Measurements from ENCODE around the gene RUVBL2. TPM values are rescaled to one million over a fixed set of nuclear protein-coding genes. Genes with fewer than 3 reads are reported as not detected.

Gene RUVBL2
- total RNA-seq, 1 experiment from 2014 or later: 165 TPM

DNA sequence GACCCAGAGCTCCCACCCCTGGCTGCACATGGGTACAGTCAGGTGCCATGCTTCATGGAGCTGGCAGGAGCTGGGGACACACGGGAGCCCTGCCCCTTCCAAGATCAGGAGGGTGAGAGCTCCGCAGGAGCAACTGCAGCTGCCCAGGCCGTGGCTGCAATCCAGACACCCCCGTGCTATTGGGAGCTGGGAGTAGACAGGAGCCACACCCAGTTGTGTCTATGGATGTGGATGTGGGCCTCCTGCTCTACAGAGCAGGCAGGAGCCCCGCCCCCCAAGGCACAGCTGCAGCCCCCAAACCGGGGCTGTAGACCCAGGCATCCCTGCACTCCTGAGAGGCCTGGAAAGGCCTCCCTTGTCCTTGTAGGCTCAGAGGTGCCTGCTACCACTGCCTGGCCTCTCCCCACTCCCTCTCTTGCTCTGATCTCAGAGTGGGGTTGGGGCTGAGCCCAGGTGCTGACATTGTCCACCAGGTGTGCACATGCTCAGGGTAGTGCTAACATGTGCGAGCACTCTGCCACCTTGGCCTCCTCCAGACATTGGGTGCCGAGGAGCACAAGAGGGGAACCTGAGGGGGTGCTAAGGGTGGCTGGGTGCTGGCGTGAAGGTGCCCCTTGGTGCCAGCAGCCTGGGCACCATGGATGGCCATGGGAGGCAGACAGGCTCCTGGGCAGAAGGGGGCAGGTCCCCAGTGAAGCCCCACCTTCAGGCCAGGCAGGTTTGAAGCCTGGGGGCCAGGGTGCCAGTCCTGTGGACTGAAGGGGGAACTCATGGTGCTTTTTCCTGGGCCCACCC lies 47.0 kb upstream of the RUVBL2 start:
- BruUV-seq (replicated peaks): no TSS peak
- no peaks in the 10 kb centered on the region for H3K27me3 Mint-ChIP-seq (ENCODE audit: insufficient read depth, unreplicated experiment)
- ChIA-PET POLR2A (no interaction called here), CTCF (no interaction called here)
- no peak for DNase-seq
- H3K27ac Mint-ChIP-seq (ENCODE audit: unreplicated experiment): no peak overlapping the region
- no peak overlapping the region for H3K4me3 ChIP-seq (ENCODE audit: low read depth, low read length)
- H3K9me3 ChIP-seq: peaks cover 20% of the 10 kb centered on the region
- intact Hi-C loops (cut with micrococcal nuclease; ENCODE audit: unreplicated experiment): no loop called here
- no peaks in the 10 kb centered on the region for H3K4me1 ChIP-seq
- H3K4me3 Mint-ChIP-seq (ENCODE audit: unreplicated experiment): no peak overlapping the region
- no peaks in the 10 kb centered on the region for H3K27me3 ChIP-seq (replicated peaks; ENCODE audit: control insufficient read depth, insufficient read depth, low read length)
- H3K36me3 ChIP-seq (ENCODE audit: control insufficient read depth, insufficient read depth, low read length): no peaks in the 10 kb centered on the region; the same call in 1 of the 2 replicates
- H3K36me3 Mint-ChIP-seq (ENCODE audit: insufficient read depth, unreplicated experiment): peaks cover 6% of the 10 kb centered on the region
- H3K9me3 Mint-ChIP-seq (ENCODE audit: unreplicated experiment): peaks cover 10% of the 10 kb centered on the region
- TF ChIP-seq CTCF (IDR thresholded peaks at IDR 0.05; ENCODE audit: insufficient read depth in 1 of 2, low read depth in 1 of 2, low read length in 1 of 2, severe bottlenecking in 1 of 2, unreplicated experiment in 1 of 2): no peak
- H3K4me1 Mint-ChIP-seq (ENCODE audit: low read depth, unreplicated experiment): no peaks in the 10 kb centered on the region

DNA sequence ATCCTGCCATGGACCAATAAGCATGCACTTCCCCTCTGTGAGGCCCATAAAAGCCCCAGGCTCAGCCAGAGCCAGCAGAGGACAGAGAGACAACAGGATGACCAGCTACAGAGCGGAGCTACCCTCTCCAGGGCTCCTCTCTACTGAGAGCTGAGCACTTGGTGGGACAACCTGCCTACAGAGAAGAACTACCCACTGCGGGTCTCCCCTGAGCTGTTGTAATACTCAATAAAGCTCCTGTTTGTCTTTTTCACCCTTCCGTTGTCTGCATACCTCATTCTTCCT lies 46.5 kb upstream of the RUVBL2 start:
- CTCF ChIA-PET: no interaction called here
- POLR2A ChIA-PET: no interaction called here
- Histone ChIP-seq H3K36me3 (ENCODE audit: control insufficient read depth, insufficient read depth, low read length) (no peaks in the 10 kb centered on the region; the same call in 1 of the 2 replicates), H3K27me3 (replicated peaks; ENCODE audit: control insufficient read depth, insufficient read depth, low read length) (no peaks in the 10 kb centered on the region), H3K4me3 (ENCODE audit: low read depth, low read length) (no peak overlapping the region), H3K4me1 (no peaks in the 10 kb centered on the region), H3K9me3 (peaks cover 20% of the 10 kb centered on the region)
- no peaks in the 10 kb centered on the region for H3K27me3 Mint-ChIP-seq (ENCODE audit: insufficient read depth, unreplicated experiment)
- peaks cover 10% of the 10 kb centered on the region for H3K9me3 Mint-ChIP-seq (ENCODE audit: unreplicated experiment)
- H3K36me3 Mint-ChIP-seq (ENCODE audit: insufficient read depth, unreplicated experiment): peaks cover 6% of the 10 kb centered on the region
- no peak for DNase-seq
- no peaks in the 10 kb centered on the region for H3K4me1 Mint-ChIP-seq (ENCODE audit: low read depth, unreplicated experiment)
- intact Hi-C loops (cut with micrococcal nuclease; ENCODE audit: unreplicated experiment): no loop called here
- TF ChIP-seq CTCF (IDR thresholded peaks at IDR 0.05; ENCODE audit: insufficient read depth in 1 of 2, low read depth in 1 of 2, low read length in 1 of 2, severe bottlenecking in 1 of 2, unreplicated experiment in 1 of 2): no peak
- no peak overlapping the region for H3K27ac Mint-ChIP-seq (ENCODE audit: unreplicated experiment)
- no peak overlapping the region for H3K4me3 Mint-ChIP-seq (ENCODE audit: unreplicated experiment)
- no TSS peak for BruUV-seq (replicated peaks)

DNA sequence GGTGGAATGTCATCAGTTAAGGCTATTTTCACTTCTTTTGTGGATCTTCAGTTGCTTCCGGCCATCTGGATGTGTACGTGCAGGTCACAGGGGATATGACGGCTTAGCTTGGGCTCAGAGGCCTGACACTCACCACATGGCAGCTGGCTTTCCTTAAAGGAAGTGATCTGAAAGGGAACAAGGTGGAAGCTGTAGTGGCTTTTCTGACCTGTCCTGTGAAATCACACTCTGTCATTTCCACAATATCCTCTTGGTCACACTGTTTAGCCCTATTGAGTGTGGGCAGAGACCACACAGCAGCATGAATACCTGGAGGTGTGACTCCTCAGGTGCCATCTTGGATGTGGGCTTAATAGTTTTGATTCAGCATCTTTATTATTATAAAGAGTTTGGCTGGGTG lies 43.5 kb upstream of the RUVBL2 start:
- CTCF ChIA-PET: no interaction called here
- no peak for DNase-seq
- peaks cover 20% of the 10 kb centered on the region for H3K9me3 ChIP-seq
- H3K4me3 ChIP-seq (ENCODE audit: low read depth, low read length): no peak overlapping the region
- H3K27ac Mint-ChIP-seq (ENCODE audit: unreplicated experiment): no peak overlapping the region
- H3K4me1 Mint-ChIP-seq (ENCODE audit: low read depth, unreplicated experiment): no peaks in the 10 kb centered on the region
- no peak for TF ChIP-seq CTCF (IDR thresholded peaks at IDR 0.05; ENCODE audit: insufficient read depth in 1 of 2, low read depth in 1 of 2, low read length in 1 of 2, severe bottlenecking in 1 of 2, unreplicated experiment in 1 of 2)
- no peak overlapping the region for H3K4me3 Mint-ChIP-seq (ENCODE audit: unreplicated experiment)
- POLR2A ChIA-PET: interaction anchor here (1.5 kb wide), 1 partner anchor 78 kb away, joined by 4 read pairs; no protein-coding TSS in a partner anchor
- H3K4me1 ChIP-seq: peaks cover under 1% of the 10 kb centered on the region; the same call in 1 of the 2 replicates
- intact Hi-C loops (cut with micrococcal nuclease; ENCODE audit: unreplicated experiment): no loop called here
- peaks cover 19% of the 10 kb centered on the region for H3K36me3 Mint-ChIP-seq (ENCODE audit: insufficient read depth, unreplicated experiment)
- peaks cover 10% of the 10 kb centered on the region for H3K9me3 Mint-ChIP-seq (ENCODE audit: unreplicated experiment)
- H3K27me3 ChIP-seq (replicated peaks; ENCODE audit: control insufficient read depth, insufficient read depth, low read length): no peaks in the 10 kb centered on the region
- no peaks in the 10 kb centered on the region; the same call in 1 of the 2 replicates for H3K36me3 ChIP-seq (ENCODE audit: control insufficient read depth, insufficient read depth, low read length)
- no TSS peak for BruUV-seq (replicated peaks)
- no peaks in the 10 kb centered on the region for H3K27me3 Mint-ChIP-seq (ENCODE audit: insufficient read depth, unreplicated experiment)

Measured in Caco-2 (cell line).